ENCODE measurements around the gene SERPINB8. TPM values are rescaled to one million over a fixed set of nuclear protein-coding genes. Genes with fewer than 3 reads are reported as not detected.

The SERPINB8 gene
- polyA plus RNA-seq, 4 donors: 6.7 to 15.7 (median 12.3) TPM

- no peak overlapping the region for H3K27ac ChIP-seq (ENCODE audit: low read depth in 1 of 3, low read length in 2 of 3)
- 87 to 97% (median 94%) methylated on average over 3 of the region's 3 CpGs for WGBS, 3 donors
- no peak overlapping the region for H3K4me3 ChIP-seq (ENCODE audit: low read depth in 1 of 3, low read length in 3 of 3)
- H3K4me1 ChIP-seq (ENCODE audit: control insufficient read depth in 3 of 3, insufficient read depth in 2 of 3, low read depth in 1 of 3, low read length in 2 of 3): no peaks in the 10 kb centered on the region
- no peaks in the 10 kb centered on the region for H3K9me3 ChIP-seq (ENCODE audit: control insufficient read depth in 2 of 2, insufficient read depth in 1 of 2, low read depth in 1 of 2, low read length in 1 of 2)
- no peaks in the 10 kb centered on the region for H3K27me3 ChIP-seq (ENCODE audit: control insufficient read depth in 3 of 3, insufficient read depth in 3 of 3, low read length in 3 of 3)
- FAIRE-seq: no peak
- peaks cover 9 to 10% (median 9%) of the 10 kb centered on the region in 3 donors for H3K36me3 ChIP-seq (ENCODE audit: control insufficient read depth in 3 of 3, insufficient read depth in 2 of 3, low read depth in 1 of 3, low read length in 3 of 3)
- DNase-seq: no peak
These were observed 12.5 kb downstream of the SERPINB8 start for GRCh38 chr18:63982361-63982760.

GRCh38 chr18:63986885-63987284 is 17.0 kb downstream of the SERPINB8 start:
- Histone ChIP-seq H3K27ac (ENCODE audit: low read depth in 1 of 3, low read length in 2 of 3) (no peak overlapping the region), H3K27me3 (ENCODE audit: control insufficient read depth in 3 of 3, insufficient read depth in 3 of 3, low read length in 3 of 3) (no peaks in the 10 kb centered on the region), H3K4me1 (ENCODE audit: control insufficient read depth in 3 of 3, insufficient read depth in 2 of 3, low read depth in 1 of 3, low read length in 2 of 3) (no peaks in the 10 kb centered on the region), H3K4me3 (ENCODE audit: low read depth in 1 of 3, low read length in 3 of 3) (no peak overlapping the region), H3K9me3 (ENCODE audit: control insufficient read depth in 2 of 2, insufficient read depth in 1 of 2, low read depth in 1 of 2, low read length in 1 of 2) (no peaks in the 10 kb centered on the region), H3K36me3 (ENCODE audit: control insufficient read depth in 3 of 3, insufficient read depth in 2 of 3, low read depth in 1 of 3, low read length in 3 of 3) (peaks cover 6 to 8% (median 7%) of the 10 kb centered on the region in 3 donors)
- WGBS, 3 donors: 83 to 93% (median 92%) methylated on average over 7 of the region's 7 CpGs
- FAIRE-seq (no peak), DNase-seq (no peak)

GRCh38 chr18:63987743-63988142 is 17.9 kb downstream of the SERPINB8 start:
- H3K36me3 ChIP-seq (ENCODE audit: control insufficient read depth in 3 of 3, insufficient read depth in 2 of 3, low read depth in 1 of 3, low read length in 3 of 3): peaks cover 2 to 8% (median 7%) of the 10 kb centered on the region in 3 donors
- FAIRE-seq (no peak), DNase-seq (no peak)
- no peaks in the 10 kb centered on the region for H3K4me1 ChIP-seq (ENCODE audit: control insufficient read depth in 3 of 3, insufficient read depth in 2 of 3, low read depth in 1 of 3, low read length in 2 of 3)
- 64 to 94% (median 79%) methylated on average over 2 of the region's 2 CpGs for WGBS, 3 donors
- H3K9me3 ChIP-seq (ENCODE audit: control insufficient read depth in 2 of 2, insufficient read depth in 1 of 2, low read depth in 1 of 2, low read length in 1 of 2): no peaks in the 10 kb centered on the region
- H3K27me3 ChIP-seq (ENCODE audit: control insufficient read depth in 3 of 3, insufficient read depth in 3 of 3, low read length in 3 of 3): no peaks in the 10 kb centered on the region
- no peak overlapping the region for H3K4me3 ChIP-seq (ENCODE audit: low read depth in 1 of 3, low read length in 3 of 3)
- H3K27ac ChIP-seq (ENCODE audit: low read depth in 1 of 3, low read length in 2 of 3): no peak overlapping the region

GRCh38 chr18:63992751-63993150 is 22.9 kb downstream of the SERPINB8 start:
- no peak overlapping the region for H3K27ac ChIP-seq (ENCODE audit: low read depth in 1 of 3, low read length in 2 of 3)
- no peaks in the 10 kb centered on the region for H3K27me3 ChIP-seq (ENCODE audit: control insufficient read depth in 3 of 3, insufficient read depth in 3 of 3, low read length in 3 of 3)
- no peaks in the 10 kb centered on the region for H3K4me1 ChIP-seq (ENCODE audit: control insufficient read depth in 3 of 3, insufficient read depth in 2 of 3, low read depth in 1 of 3, low read length in 2 of 3)
- H3K9me3 ChIP-seq (ENCODE audit: control insufficient read depth in 2 of 2, insufficient read depth in 1 of 2, low read depth in 1 of 2, low read length in 1 of 2): peaks cover 0 to 22% of the 10 kb centered on the region in 2 donors
- DNase-seq: no peak
- H3K36me3 ChIP-seq (ENCODE audit: control insufficient read depth in 3 of 3, insufficient read depth in 2 of 3, low read depth in 1 of 3, low read length in 3 of 3): peaks cover 0 to 2% (median 0%) of the 10 kb centered on the region in 3 donors
- no peak overlapping the region for H3K4me3 ChIP-seq (ENCODE audit: low read depth in 1 of 3, low read length in 3 of 3)
- FAIRE-seq: no peak
- 81 to 84% (median 81%) methylated on average over 7 of the region's 7 CpGs for WGBS, 3 donors

GRCh38 chr18:63994783-63995399 is 25.0 kb downstream of the SERPINB8 start:
- DNase-seq (peak; percentile 44 to 51), FAIRE-seq (no peak)
- no peak overlapping the region for H3K27ac ChIP-seq (ENCODE audit: low read depth in 1 of 3, low read length in 2 of 3)
- WGBS, 3 donors: 17 to 22% (median 19%) methylated on average over 6 of the region's 6 CpGs
- H3K4me1 ChIP-seq (ENCODE audit: control insufficient read depth in 3 of 3, insufficient read depth in 2 of 3, low read depth in 1 of 3, low read length in 2 of 3): no peaks in the 10 kb centered on the region
- H3K4me3 ChIP-seq (ENCODE audit: low read depth in 1 of 3, low read length in 3 of 3): no peak overlapping the region
- no peaks in the 10 kb centered on the region for H3K36me3 ChIP-seq (ENCODE audit: control insufficient read depth in 3 of 3, insufficient read depth in 2 of 3, low read depth in 1 of 3, low read length in 3 of 3)
- H3K27me3 ChIP-seq (ENCODE audit: control insufficient read depth in 3 of 3, insufficient read depth in 3 of 3, low read length in 3 of 3): peaks cover 0 to 10% (median 3%) of the 10 kb centered on the region in 3 donors
- peaks cover 0 to 22% of the 10 kb centered on the region in 2 donors for H3K9me3 ChIP-seq (ENCODE audit: control insufficient read depth in 2 of 2, insufficient read depth in 1 of 2, low read depth in 1 of 2, low read length in 1 of 2)

GRCh38 chr18:63997041-63997440 is 27.2 kb downstream of the SERPINB8 start:
- Histone ChIP-seq H3K4me1 (ENCODE audit: control insufficient read depth in 3 of 3, insufficient read depth in 2 of 3, low read depth in 1 of 3, low read length in 2 of 3) (no peaks in the 10 kb centered on the region), H3K4me3 (ENCODE audit: low read depth in 1 of 3, low read length in 3 of 3) (no peak overlapping the region), H3K9me3 (ENCODE audit: control insufficient read depth in 2 of 2, insufficient read depth in 1 of 2, low read depth in 1 of 2, low read length in 1 of 2) (peaks cover 0 to 22% of the 10 kb centered on the region in 2 donors), H3K27ac (ENCODE audit: low read depth in 1 of 3, low read length in 2 of 3) (no peak overlapping the region), H3K36me3 (ENCODE audit: control insufficient read depth in 3 of 3, insufficient read depth in 2 of 3, low read depth in 1 of 3, low read length in 3 of 3) (no peaks in the 10 kb centered on the region), H3K27me3 (ENCODE audit: control insufficient read depth in 3 of 3, insufficient read depth in 3 of 3, low read length in 3 of 3) (peaks cover 0 to 20% (median 8%) of the 10 kb centered on the region in 3 donors)
- WGBS, 3 donors: 47 to 76% (median 54%) methylated on average over 4 of the region's 4 CpGs
- FAIRE-seq: no peak
- peak; percentile 21 to 53 for DNase-seq

GRCh38 chr18:63997606-63998005 is 27.7 kb downstream of the SERPINB8 start:
- Histone ChIP-seq H3K36me3 (ENCODE audit: control insufficient read depth in 3 of 3, insufficient read depth in 2 of 3, low read depth in 1 of 3, low read length in 3 of 3) (no peaks in the 10 kb centered on the region), H3K4me1 (ENCODE audit: control insufficient read depth in 3 of 3, insufficient read depth in 2 of 3, low read depth in 1 of 3, low read length in 2 of 3) (no peaks in the 10 kb centered on the region), H3K9me3 (ENCODE audit: control insufficient read depth in 2 of 2, insufficient read depth in 1 of 2, low read depth in 1 of 2, low read length in 1 of 2) (peaks cover 0 to 22% of the 10 kb centered on the region in 2 donors), H3K27ac (ENCODE audit: low read depth in 1 of 3, low read length in 2 of 3) (no peak overlapping the region), H3K27me3 (ENCODE audit: control insufficient read depth in 3 of 3, insufficient read depth in 3 of 3, low read length in 3 of 3) (peaks cover 0 to 25% (median 8%) of the 10 kb centered on the region in 3 donors), H3K4me3 (ENCODE audit: low read depth in 1 of 3, low read length in 3 of 3) (no peak overlapping the region)
- DNase-seq (no peak), FAIRE-seq (no peak)
- 63 to 81% (median 78%) methylated on average over 2 of the region's 2 CpGs for WGBS, 3 donors

- WGBS, 3 donors: 21 to 59% (median 38%) methylated on average over 2 of the region's 2 CpGs
- FAIRE-seq (no peak), DNase-seq (no peak)
- Histone ChIP-seq H3K27me3 (ENCODE audit: control insufficient read depth in 3 of 3, insufficient read depth in 3 of 3, low read length in 3 of 3) (peaks cover 0 to 36% (median 8%) of the 10 kb centered on the region in 3 donors), H3K4me3 (ENCODE audit: low read depth in 1 of 3, low read length in 3 of 3) (no peak overlapping the region), H3K27ac (ENCODE audit: low read depth in 1 of 3, low read length in 2 of 3) (no peak overlapping the region), H3K36me3 (ENCODE audit: control insufficient read depth in 3 of 3, insufficient read depth in 2 of 3, low read depth in 1 of 3, low read length in 3 of 3) (no peaks in the 10 kb centered on the region), H3K9me3 (ENCODE audit: control insufficient read depth in 2 of 2, insufficient read depth in 1 of 2, low read depth in 1 of 2, low read length in 1 of 2) (peaks cover 0 to 26% of the 10 kb centered on the region in 2 donors), H3K4me1 (ENCODE audit: control insufficient read depth in 3 of 3, insufficient read depth in 2 of 3, low read depth in 1 of 3, low read length in 2 of 3) (no peaks in the 10 kb centered on the region)
These were observed 30.0 kb downstream of the SERPINB8 start for GRCh38 chr18:63999871-64000270.

GRCh38 chr18:64002581-64002980 is 32.7 kb downstream of the SERPINB8 start:
- H3K4me3 ChIP-seq (ENCODE audit: low read depth in 1 of 3, low read length in 3 of 3): no peak overlapping the region
- DNase-seq: no peak
- no peak overlapping the region for H3K27ac ChIP-seq (ENCODE audit: low read depth in 1 of 3, low read length in 2 of 3)
- H3K4me1 ChIP-seq (ENCODE audit: control insufficient read depth in 3 of 3, insufficient read depth in 2 of 3, low read depth in 1 of 3, low read length in 2 of 3): no peaks in the 10 kb centered on the region
- WGBS, 3 donors: 48 to 51% (median 48%) methylated on average over 34 to 41 of the region's 41 CpGs
- H3K36me3 ChIP-seq (ENCODE audit: control insufficient read depth in 3 of 3, insufficient read depth in 2 of 3, low read depth in 1 of 3, low read length in 3 of 3): no peaks in the 10 kb centered on the region
- no peak for FAIRE-seq
- peaks cover 0 to 39% (median 8%) of the 10 kb centered on the region in 3 donors for H3K27me3 ChIP-seq (ENCODE audit: control insufficient read depth in 3 of 3, insufficient read depth in 3 of 3, low read length in 3 of 3)
- peaks cover 0 to 4% of the 10 kb centered on the region in 2 donors for H3K9me3 ChIP-seq (ENCODE audit: control insufficient read depth in 2 of 2, insufficient read depth in 1 of 2, low read depth in 1 of 2, low read length in 1 of 2)
